Measurements from ENCODE around the gene FLAD1. TPM values are rescaled to one million over a fixed set of nuclear protein-coding genes. Genes with fewer than 3 reads are reported as not detected.

Gene FLAD1
- total RNA-seq, 1 donor from 2014 or later = 55.9 TPM

- Mint-ChIP-seq H3K36me3 (ENCODE audit: insufficient read depth) (no peaks in the 10 kb centered on the region), H3K4me1 (ENCODE audit: low read depth) (peaks cover 3% of the 10 kb centered on the region), H3K27me3 (peaks cover 23% of the 10 kb centered on the region), H3K9me3 (ENCODE audit: low read depth) (no peaks in the 10 kb centered on the region), H3K27ac (no peak overlapping the region), H3K4me3 (ENCODE audit: low read depth) (no peak overlapping the region)
- TF ChIP-seq CTCF (IDR thresholded peaks at IDR 0.05; ENCODE audit: unreplicated experiment) = no peak
- DNase-seq (ENCODE audit: low spot score, unreplicated experiment) = no peak
Measured at GRCh38 chr1:155037851-155038441, 54.8 kb downstream of the FLAD1 start.

- DNase-seq (ENCODE audit: low spot score, unreplicated experiment) = no peak
- no peak for TF ChIP-seq CTCF (IDR thresholded peaks at IDR 0.05; ENCODE audit: unreplicated experiment)
- Mint-ChIP-seq H3K27ac (no peak overlapping the region), H3K36me3 (ENCODE audit: insufficient read depth) (no peaks in the 10 kb centered on the region), H3K27me3 (peaks cover 23% of the 10 kb centered on the region), H3K4me1 (ENCODE audit: low read depth) (peaks cover 5% of the 10 kb centered on the region), H3K9me3 (ENCODE audit: low read depth) (no peaks in the 10 kb centered on the region), H3K4me3 (ENCODE audit: low read depth) (no peak overlapping the region)
Measured at GRCh38 chr1:155038602-155039307, 55.6 kb downstream of the FLAD1 start.

GRCh38 chr1:155039308-155039669, 56.1 kb downstream of the FLAD1 start:
- Mint-ChIP-seq H3K27me3 (peaks cover 23% of the 10 kb centered on the region), H3K36me3 (ENCODE audit: insufficient read depth) (no peaks in the 10 kb centered on the region), H3K27ac (no peak overlapping the region), H3K4me1 (ENCODE audit: low read depth) (peaks cover 5% of the 10 kb centered on the region), H3K4me3 (ENCODE audit: low read depth) (no peak overlapping the region), H3K9me3 (ENCODE audit: low read depth) (no peaks in the 10 kb centered on the region)
- DNase-seq (ENCODE audit: low spot score, unreplicated experiment) = no peak
- TF ChIP-seq CTCF (IDR thresholded peaks at IDR 0.05; ENCODE audit: unreplicated experiment) = no peak

GRCh38 chr1:155040358-155041093, 57.4 kb downstream of the FLAD1 start:
- Mint-ChIP-seq H3K4me1 (ENCODE audit: low read depth) (peaks cover 10% of the 10 kb centered on the region), H3K36me3 (ENCODE audit: insufficient read depth) (no peaks in the 10 kb centered on the region)

More at GRCh38 chr1:155040358-155041093, 57.4 kb downstream of the FLAD1 start:
- H3K27me3 Mint-ChIP-seq = peaks cover 18% of the 10 kb centered on the region
- no peaks in the 10 kb centered on the region for H3K9me3 Mint-ChIP-seq (ENCODE audit: low read depth)
- no peak for TF ChIP-seq CTCF (IDR thresholded peaks at IDR 0.05; ENCODE audit: unreplicated experiment)
- H3K27ac Mint-ChIP-seq = no peak overlapping the region
- H3K4me3 Mint-ChIP-seq (ENCODE audit: low read depth) = no peak overlapping the region
- no peak for DNase-seq (ENCODE audit: low spot score, unreplicated experiment)

Small RNA genes within 50 kb of the gene (microRNA-seq; reads per million reads assigned to microRNA genes)
- not detected for gene MIR4258 (ENCODE audit: borderline number of aligned reads, unreplicated experiment)

Other genes with a start within 250 kb of the FLAD1 start
- 0.36 and 0.86 TPM in 2 replicates for gene KCNN3, start 113.1 kb upstream of the FLAD1 start, total RNA-seq
- 26.3 and 26.9 TPM in 2 replicates for gene PMVK, start 46.6 kb upstream of the FLAD1 start, total RNA-seq
- gene PBXIP1, start 27.2 kb upstream of the FLAD1 start, total RNA-seq = 69.1 and 69.5 TPM in 2 replicates
- gene PYGO2, start 21.6 kb upstream of the FLAD1 start, total RNA-seq = 49.1 and 52.7 TPM in 2 replicates
- 43.3 and 54.7 TPM in 2 replicates for gene SHC1, start 12.6 kb upstream of the FLAD1 start, total RNA-seq
- 78.7 and 85.8 TPM in 2 replicates for gene CKS1B, start 8.7 kb upstream of the FLAD1 start, total RNA-seq
- gene LENEP, start 10.2 kb downstream of the FLAD1 start, total RNA-seq = 0.84 TPM in 2 replicates
- 28.9 and 29.9 TPM in 2 replicates for gene ZBTB7B, start 19.5 kb downstream of the FLAD1 start, total RNA-seq
- gene DCST2, start 50.4 kb downstream of the FLAD1 start, total RNA-seq = 2.2 TPM in 2 replicates
- not detected in 2 replicates for gene DCST1, start 50.5 kb downstream of the FLAD1 start, total RNA-seq
- 20.9 and 22.1 TPM in 2 replicates for gene ADAM15, start 68.0 kb downstream of the FLAD1 start, total RNA-seq
- gene EFNA4, start 80.4 kb downstream of the FLAD1 start, total RNA-seq = 45.5 and 46.8 TPM in 2 replicates
- 9.0 and 10.5 TPM in 2 replicates for gene EFNA3, start 95.5 kb downstream of the FLAD1 start, total RNA-seq
- gene EFNA1, start 144.5 kb downstream of the FLAD1 start, total RNA-seq = 22.1 and 22.2 TPM in 2 replicates
- gene SLC50A1, start 152.5 kb downstream of the FLAD1 start, total RNA-seq = 33.3 and 35.5 TPM in 2 replicates
- gene DPM3, start 157.2 kb downstream of the FLAD1 start, total RNA-seq = 45.6 and 49.3 TPM in 2 replicates
- gene KRTCAP2, start 190.0 kb downstream of the FLAD1 start, total RNA-seq = 146 and 149 TPM in 2 replicates
- gene TRIM46, start 190.5 kb downstream of the FLAD1 start, total RNA-seq = 21.1 and 25.7 TPM in 2 replicates
- gene THBS3, start 224.6 kb downstream of the FLAD1 start, total RNA-seq = 46.0 and 52.2 TPM in 2 replicates
- gene MTX1, start 225.4 kb downstream of the FLAD1 start, total RNA-seq = 38.1 and 38.7 TPM in 2 replicates